ENCODE results near the gene VMP1.

DNA sequence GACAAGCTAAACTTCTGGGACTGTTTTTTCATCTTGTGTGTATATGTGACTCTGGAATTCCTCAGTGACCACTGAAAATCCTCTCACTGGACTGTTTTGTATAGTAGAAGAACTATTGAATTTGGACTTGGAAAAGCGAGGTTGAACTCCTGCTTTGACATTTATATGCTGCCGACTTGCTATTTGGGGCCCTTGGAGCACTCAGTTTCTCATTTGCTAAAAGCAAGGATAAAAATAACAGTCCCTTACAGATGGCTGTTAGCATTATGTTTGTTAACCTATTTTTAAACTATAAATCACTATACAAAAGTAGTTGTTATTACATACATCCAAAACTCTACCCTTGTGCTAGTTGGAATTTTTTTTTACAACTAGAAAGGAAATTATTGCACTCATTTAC is 9.0 kb downstream of the VMP1 start:
- TF ChIP-seq CTCF (IDR thresholded peaks at IDR 0.05) (no peak), MAX (IDR thresholded peaks at IDR 0.05) (no peak), KDM5A (IDR thresholded peaks at IDR 0.05) (no peak), NPAS2 (CRISPR knock-in tag; IDR thresholded peaks at IDR 0.05; ENCODE audit: borderline replicate concordance) (no peak), MAFK (IDR thresholded peaks at IDR 0.05; ENCODE audit: partially characterized antibody) (no peak)
